PFSK-1 (cell line): Measurements from ENCODE around the gene G6PD.

Source experiments
- FOXP2 ChIP-seq: optimal IDR thresholded peaks from 2 replicates; pipeline ENCODE3; 2011; ENCODE audit warnings: borderline replicate concordance, control low read depth, inconsistent platforms; ENCODE audit not compliant: insufficient read depth; ENCODE audit errors: extremely low read length, extremely low read depth
- POLR2AphosphoS5 ChIP-seq: IDR thresholded peaks from 2 replicates; pipeline ENCODE4 v1.6.1; 2012; ENCODE audit warnings: low read depth, mild to moderate bottlenecking, control low read depth, low read length, moderate library complexity
- REST ChIP-seq, 2 experiments: IDR thresholded peaks; 2 replicates each; pipeline versions ENCODE4 v1.6.1 to v1.8.0; 2011 to 2012; ENCODE audit warnings: low read depth in 2 of 2, low read length in 2 of 2, control low read depth in 1 of 2, inconsistent platforms in 1 of 2, mild to moderate bottlenecking in 1 of 2, moderate library complexity in 1 of 2; ENCODE audit not compliant: insufficient read depth in 1 of 2
- SIN3A ChIP-seq: IDR thresholded peaks from 2 replicates; pipeline ENCODE4 v1.6.1; 2012; ENCODE audit warnings: mild to moderate bottlenecking, low read length, moderate library complexity, borderline replicate concordance; ENCODE audit not compliant: insufficient read depth
- TAF1 ChIP-seq: IDR thresholded peaks from 2 replicates; pipeline ENCODE4 v1.6.1; 2012; ENCODE audit warnings: low read length, control low read depth, borderline replicate concordance; ENCODE audit not compliant: insufficient read depth

The G6PD gene

GRCh38 chrX:154495472-154495922, 51.1 kb downstream of the G6PD start:
- no peak for TF ChIP-seq REST (IDR thresholded peaks at IDR 0.05; ENCODE audit: insufficient read depth in 1 of 2, low read depth in 2 of 2, low read length in 2 of 2)

- no peak for TF ChIP-seq POLR2AphosphoS5
- TF ChIP-seq REST (IDR thresholded peaks at IDR 0.05; ENCODE audit: insufficient read depth in 1 of 2, low read depth in 2 of 2, low read length in 2 of 2), result no peak
- TF ChIP-seq SIN3A, result no peak
- TF ChIP-seq FOXP2, result no peak
- TF ChIP-seq TAF1, result no peak
Observed at GRCh38 chrX:154494715-154495114, 51.9 kb downstream of the G6PD start.

- TF ChIP-seq REST (IDR thresholded peaks at IDR 0.05; ENCODE audit: insufficient read depth in 1 of 2, low read depth in 2 of 2, low read length in 2 of 2) (0 out of 4 replicates have a peak, but pooled peaks of 1 of the 2 experiments have one; percentile 34), TAF1 (peak; percentile 77; the same call in 1 of the 2 replicates), FOXP2 (no peak), POLR2AphosphoS5 (peak; percentile 52), SIN3A (no peak)
Observed at GRCh38 chrX:154490414-154491083, 56.1 kb downstream of the G6PD start, which contains the start of gene SLC10A3. TSS of gene SLC10A3 (minus strand) at chrX:154490629. CDS start at chrX:154488940, 1,689 bp downstream.

GRCh38 chrX:154490021-154490413, 56.6 kb downstream of the G6PD start:
- no peak for TF ChIP-seq POLR2AphosphoS5
- TF ChIP-seq SIN3A, result no peak
- TF ChIP-seq FOXP2, result no peak
- TF ChIP-seq TAF1, result no peak
- TF ChIP-seq REST (IDR thresholded peaks at IDR 0.05; ENCODE audit: insufficient read depth in 1 of 2, low read depth in 2 of 2, low read length in 2 of 2), result no peak

GRCh38 chrX:154489182-154489581, 57.5 kb downstream of the G6PD start:
- TF ChIP-seq FOXP2, result no peak
- no peak for TF ChIP-seq REST (IDR thresholded peaks at IDR 0.05; ENCODE audit: insufficient read depth in 1 of 2, low read depth in 2 of 2, low read length in 2 of 2)
- no peak for TF ChIP-seq POLR2AphosphoS5
- no peak for TF ChIP-seq TAF1
- no peak for TF ChIP-seq SIN3A
